ENCODE measurements around the gene HEG1. TPM values are rescaled to one million over a fixed set of nuclear protein-coding genes. Genes with fewer than 3 reads are reported as not detected.

HEG1 gene
- total RNA-seq, 1 donor from 2014 or later: 153 TPM

DNA sequence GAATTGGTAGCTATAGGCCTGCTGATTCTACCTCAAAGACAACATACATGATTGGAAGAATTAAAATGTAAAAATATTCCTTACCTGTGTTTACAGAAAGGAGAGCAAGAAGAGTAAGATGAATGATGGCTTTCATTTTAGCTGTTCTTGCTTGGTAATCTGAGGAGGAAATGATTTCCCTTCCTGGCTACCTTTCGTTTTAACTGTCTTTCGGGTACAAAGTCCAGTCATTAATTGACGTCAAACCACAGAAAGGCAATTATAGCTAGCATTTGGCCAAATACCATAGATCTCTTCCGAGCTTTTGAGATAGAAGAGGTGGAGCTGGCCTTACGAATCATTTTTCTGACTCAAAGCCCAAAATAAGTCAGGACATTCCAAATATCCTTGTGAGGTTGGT is 121.2 kb downstream of the HEG1 start, which contains the start of gene MUC13:
Gene MUC13, minus strand, starts transcription at position 175 of the 400 bp plus-strand sequence. Its CDS starts 39 bp downstream, at position 136.
- Histone ChIP-seq H3K4me3 (no peak within 1 kb of the TSS), H3K27me3 (no peaks in the 10 kb centered on the region), H3K36me3 (no peaks in the 10 kb centered on the region), H3K27ac (no peak within 1 kb of the TSS), H3K9me3 (no peaks in the 10 kb centered on the region), H3K4me1 (no peaks in the 10 kb centered on the region)
- no peak for DNase-seq (ENCODE audit: low spot score in 2 of 2)
- intact Hi-C loops (cut with DNase I): no loop called here
- TF ChIP-seq, protein P1, sequence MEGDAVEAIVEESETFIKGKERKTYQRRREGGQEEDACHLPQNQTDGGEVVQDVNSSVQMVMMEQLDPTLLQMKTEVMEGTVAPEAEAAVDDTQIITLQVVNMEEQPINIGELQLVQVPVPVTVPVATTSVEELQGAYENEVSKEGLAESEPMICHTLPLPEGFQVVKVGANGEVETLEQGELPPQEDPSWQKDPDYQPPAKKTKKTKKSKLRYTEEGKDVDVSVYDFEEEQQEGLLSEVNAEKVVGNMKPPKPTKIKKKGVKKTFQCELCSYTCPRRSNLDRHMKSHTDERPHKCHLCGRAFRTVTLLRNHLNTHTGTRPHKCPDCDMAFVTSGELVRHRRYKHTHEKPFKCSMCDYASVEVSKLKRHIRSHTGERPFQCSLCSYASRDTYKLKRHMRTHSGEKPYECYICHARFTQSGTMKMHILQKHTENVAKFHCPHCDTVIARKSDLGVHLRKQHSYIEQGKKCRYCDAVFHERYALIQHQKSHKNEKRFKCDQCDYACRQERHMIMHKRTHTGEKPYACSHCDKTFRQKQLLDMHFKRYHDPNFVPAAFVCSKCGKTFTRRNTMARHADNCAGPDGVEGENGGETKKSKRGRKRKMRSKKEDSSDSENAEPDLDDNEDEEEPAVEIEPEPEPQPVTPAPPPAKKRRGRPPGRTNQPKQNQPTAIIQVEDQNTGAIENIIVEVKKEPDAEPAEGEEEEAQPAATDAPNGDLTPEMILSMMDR (IDR thresholded peaks at IDR 0.05): no peak

DNA sequence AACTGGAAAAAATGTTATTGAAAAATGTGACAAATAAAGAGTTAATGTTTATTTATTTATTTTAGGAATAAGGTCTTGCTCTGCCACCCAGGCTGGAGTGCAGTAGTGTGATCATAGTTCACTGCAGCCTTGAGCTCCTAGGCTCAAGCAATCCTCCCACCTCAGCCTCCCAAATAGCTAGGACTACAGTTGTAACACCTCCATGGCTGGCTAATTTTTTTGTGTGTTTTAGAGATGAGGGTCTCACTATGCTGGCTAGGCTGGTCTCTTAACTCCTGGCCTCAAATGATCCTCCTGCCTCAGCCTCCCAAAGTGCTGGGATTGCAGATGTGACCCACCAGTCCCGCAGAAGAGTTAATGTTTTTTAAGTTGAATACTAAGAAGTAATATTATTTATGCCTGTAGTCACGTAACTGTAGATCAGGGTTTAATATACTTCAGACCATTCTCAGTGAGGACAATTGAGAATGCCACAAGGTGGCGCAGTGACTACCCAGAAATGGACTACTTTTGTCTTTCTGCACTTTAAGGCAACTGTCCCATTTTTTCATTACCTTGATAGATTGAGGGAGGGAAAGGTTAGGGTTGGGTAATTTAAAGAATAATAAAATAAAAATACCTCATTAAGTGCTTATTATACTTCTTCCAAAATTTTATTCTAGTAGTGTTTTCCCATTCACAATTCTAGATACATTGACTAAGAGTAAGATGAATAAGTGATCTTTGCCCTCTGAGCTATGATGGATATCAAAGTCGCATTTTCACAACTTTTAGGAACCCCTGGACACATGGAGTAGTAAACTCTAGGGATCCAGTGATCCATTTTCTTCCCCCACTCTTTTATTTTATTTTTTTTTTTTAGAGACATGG is 127.2 kb downstream of the HEG1 start:
- Histone ChIP-seq H3K4me3 (no peak overlapping the region), H3K4me1 (no peaks in the 10 kb centered on the region), H3K36me3 (no peaks in the 10 kb centered on the region), H3K27me3 (no peaks in the 10 kb centered on the region), H3K27ac (no peak overlapping the region), H3K9me3 (no peaks in the 10 kb centered on the region)
- intact Hi-C loops (cut with DNase I): loop anchor here (2.0 to 5.0 kb wide), 3 partner anchors 236 to 659 kb away; no protein-coding TSS in a partner anchor
- DNase-seq (ENCODE audit: low spot score in 2 of 2): peak in 1 of 2 donors; percentile 82
- TF ChIP-seq, protein P1 (IDR thresholded peaks at IDR 0.05): peak; percentile 64 to 71 (median 66)

GRCh38 chr3:124927574-124928045 is 128.2 kb downstream of the HEG1 start:
- intact Hi-C loops (cut with DNase I): loop anchor here (2.0 to 5.0 kb wide), 3 partner anchors 237 to 660 kb away; no protein-coding TSS in a partner anchor
- no peak for DNase-seq (ENCODE audit: low spot score in 2 of 2)
- Histone ChIP-seq H3K9me3 (no peaks in the 10 kb centered on the region), H3K27me3 (no peaks in the 10 kb centered on the region), H3K4me1 (no peaks in the 10 kb centered on the region), H3K4me3 (no peak overlapping the region), H3K36me3 (no peaks in the 10 kb centered on the region), H3K27ac (no peak overlapping the region)
- TF ChIP-seq, protein P1 (IDR thresholded peaks at IDR 0.05): no peak

DNA sequence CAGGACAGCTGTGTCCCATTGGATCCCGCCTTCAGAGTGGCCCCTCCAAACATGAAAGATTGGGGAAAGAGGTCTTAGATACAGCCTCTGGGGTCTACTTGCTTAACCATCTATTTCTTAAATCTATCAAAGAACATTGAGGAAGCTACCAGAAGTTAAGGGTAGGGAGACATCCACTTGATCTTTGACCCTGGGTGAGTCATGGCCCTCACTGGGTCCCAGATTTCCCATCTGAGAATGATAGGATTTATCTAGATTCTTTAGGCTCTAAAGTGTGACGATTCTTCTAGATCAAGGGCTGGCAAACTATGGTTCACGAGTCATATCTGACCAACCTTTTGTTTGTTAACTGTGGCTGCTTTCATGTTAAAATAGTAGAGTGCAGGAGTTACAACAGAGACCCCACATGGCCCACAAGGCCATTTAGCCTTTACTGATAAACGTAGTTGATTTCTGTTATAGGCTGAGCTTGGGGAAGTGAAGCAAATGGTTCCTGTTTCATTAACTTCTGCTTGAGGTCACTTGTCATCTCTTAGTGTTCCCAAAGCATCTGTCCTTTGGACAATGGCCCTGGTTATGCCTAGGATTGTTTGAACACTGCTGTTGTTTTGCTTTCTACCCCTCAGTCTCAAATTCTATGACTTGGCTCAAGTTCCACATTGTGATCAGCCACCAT is 129.2 kb downstream of the HEG1 start:
- TF ChIP-seq, protein P1 (IDR thresholded peaks at IDR 0.05): no peak

DNA sequence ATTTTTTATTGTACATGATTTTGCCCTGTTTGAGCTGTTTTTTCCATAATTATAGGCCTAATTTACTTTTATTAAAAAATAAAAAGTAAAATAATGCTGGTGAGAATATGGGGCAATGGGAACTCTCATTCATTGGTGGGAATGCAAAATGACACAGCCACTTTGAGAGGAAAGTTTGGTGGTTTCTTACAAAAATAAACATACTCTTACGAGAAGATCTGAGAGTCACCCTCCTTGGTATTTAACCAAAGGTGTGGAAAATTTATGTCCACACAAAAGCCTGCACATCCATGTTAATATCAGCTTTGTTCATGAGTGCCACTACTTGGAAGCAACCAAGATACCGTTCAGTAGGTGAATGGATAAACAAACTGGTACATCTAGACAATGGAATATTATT is 131.1 kb downstream of the HEG1 start:
- Histone ChIP-seq H3K27ac (no peak overlapping the region), H3K36me3 (no peaks in the 10 kb centered on the region), H3K27me3 (no peaks in the 10 kb centered on the region), H3K9me3 (no peaks in the 10 kb centered on the region), H3K4me3 (no peak overlapping the region), H3K4me1 (no peaks in the 10 kb centered on the region)
- no peak for DNase-seq (ENCODE audit: low spot score in 2 of 2)
- intact Hi-C loops (cut with DNase I): loop anchor here (5.0 kb wide), 1 partner anchor 663 kb away; no protein-coding TSS in a partner anchor
- TF ChIP-seq, protein P1 (IDR thresholded peaks at IDR 0.05): no peak

More for the DNA sequence above, 129.2 kb downstream of the HEG1 start:
- intact Hi-C loops (cut with DNase I): loop anchor here (5.0 kb wide), 1 partner anchor 661 kb away; no protein-coding TSS in a partner anchor
- H3K4me3 ChIP-seq: no peak overlapping the region
- DNase-seq (ENCODE audit: low spot score in 2 of 2): no peak
- no peak overlapping the region for H3K27ac ChIP-seq
- H3K27me3 ChIP-seq: no peaks in the 10 kb centered on the region
- no peaks in the 10 kb centered on the region for H3K9me3 ChIP-seq
- no peaks in the 10 kb centered on the region for H3K4me1 ChIP-seq
- no peaks in the 10 kb centered on the region for H3K36me3 ChIP-seq

Measured in ascending aorta (tissue), 2 donors.